Neural progenitor cell (in vitro differentiated cells): ENCODE data around the gene PRDM11.

Experiments
- CTCF ChIP-seq: fragments of 200-600 bp; sonication (generic); IDR thresholded peaks from 2 replicates; pipeline ENCODE4 v1.5.1; 2017; ENCODE audit warnings: antibody characterized with exemption, mild to moderate bottlenecking
- EZH2 ChIP-seq: fragments of 200-600 bp; sonication (generic); IDR thresholded peaks from 2 replicates; pipeline ENCODE4 v1.6.1; 2017; ENCODE audit warnings: antibody characterized with exemption, mild to moderate bottlenecking, moderate library complexity
- EZH2phosphoT487 ChIP-seq: fragments of 200-600 bp; sonication (generic); IDR thresholded peaks from 2 replicates; pipeline ENCODE4 v1.6.1; 2017; ENCODE audit warnings: antibody characterized with exemption

GRCh38 chr11:45260071-45260470 is 113.6 kb downstream of the PRDM11 start:
- TF ChIP-seq CTCF (no peak), EZH2 (no peak), EZH2phosphoT487 (no peak)
